B cell (primary cell): Measurements from ENCODE around the gene FOSB.

Source experiments
- CTCF ChIP-seq: fragments of 200-600 bp; IDR thresholded peaks from one replicate; pipeline ENCODE4 v1.8.0; 2022; ENCODE audit warnings: antibody characterized with exemption, mild to moderate bottlenecking
- EZH2 ChIP-seq: IDR thresholded peaks from 2 replicates; pipeline ENCODE4 v1.6.1; 2012; ENCODE audit warnings: borderline replicate concordance, low read depth, mild to moderate bottlenecking, moderate library complexity, low read length; ENCODE audit not compliant: insufficient read depth, poor library complexity, severe bottlenecking

GRCh38 chr19:45469132-45469944, 1.5 kb downstream of the FOSB start:
- TF ChIP-seq CTCF (no peak), EZH2 (no peak)
